Measurements from ENCODE around the gene SUN2. TPM values are rescaled to one million over a fixed set of nuclear protein-coding genes. Genes with fewer than 3 reads are reported as not detected.

The SUN2 gene
- total and polyA plus RNA-seq, 2 of the 13 experiments (the other 11 are each of a cell fraction or from before 2014, with no cell fraction given): 45.6 to 56.6 TPM

DNA sequence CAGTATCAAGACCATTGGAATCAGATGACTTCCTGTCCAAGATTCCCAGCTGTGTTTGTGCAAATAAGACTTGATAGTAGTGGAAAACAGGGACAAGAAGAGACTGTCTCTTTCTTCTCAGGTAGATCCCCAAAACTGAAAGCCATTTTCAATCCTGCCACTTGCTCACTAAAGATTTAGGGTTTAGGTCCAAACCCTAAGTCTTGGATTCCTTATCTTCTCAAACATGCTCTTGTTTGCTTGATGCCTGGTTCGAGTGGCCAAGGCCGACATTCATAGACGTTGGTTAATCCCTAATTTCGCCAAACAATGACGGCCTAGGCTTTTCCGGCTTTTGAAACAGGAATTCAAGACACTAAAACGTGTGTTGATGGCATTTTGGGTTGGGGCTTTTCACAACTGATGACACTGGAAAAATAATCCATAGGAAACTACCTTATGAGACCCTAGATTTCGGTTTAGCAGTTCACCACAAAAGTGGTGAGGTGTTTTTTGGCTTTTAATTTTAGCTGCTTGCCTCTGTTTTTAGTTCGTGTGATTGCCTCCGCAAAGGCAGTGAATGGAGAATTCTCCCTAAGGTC lies 51.1 kb downstream of the SUN2 start:
- ATAC-seq: no peak
- CTCF ChIA-PET (ENCODE audit: low intra/inter-chr PET ratio, low total read pairs): no interaction called here
- intact Hi-C loops (cut with micrococcal nuclease; ENCODE audit: unreplicated experiment): no loop called here
- Histone ChIP-seq H3K9ac (ENCODE audit: insufficient read depth, low read depth, low read length) (peak overlapping the region; percentile 76), H3K4me1 (ENCODE audit: insufficient read depth, low read length) (peaks cover 49% of the 10 kb centered on the region), H3K27ac (ENCODE audit: extremely low read length, insufficient read depth, low read length) (peak overlapping the region; percentile 81), H3K4me2 (ENCODE audit: low read depth, low read length) (peak overlapping the region; percentile 83), H3K79me2 (ENCODE audit: insufficient read depth, low read length) (peaks cover 45% of the 10 kb centered on the region), H3K36me3 (replicated peaks in 1 of 2; ENCODE audit: control insufficient read depth in 1 of 2, insufficient read depth in 2 of 2, low read length in 2 of 2) (peaks cover 2 to 6% of the 10 kb centered on the region in 2 experiments; a peak in 4 of 5 replicates), H4K20me1 (ENCODE audit: insufficient read depth, low read length) (peaks cover 28% of the 10 kb centered on the region), H3K27me3 (ENCODE audit: control insufficient read depth in 1 of 2, insufficient read depth in 2 of 2, low read length in 2 of 2) (no peaks in the 10 kb centered on the region; a peak in 1 of 5 replicates), H2AFZ (ENCODE audit: low read length) (no peak overlapping the region), H3K4me3 (replicated peaks in 1 of 3; ENCODE audit: insufficient read depth in 1 of 3, low read depth in 2 of 3, low read length in 3 of 3) (peak overlapping the region; percentile 59 to 64 (median 62)), H3K9me3 (ENCODE audit: low read length) (no peaks in the 10 kb centered on the region)
- FAIRE-seq: peak; percentile 34
- DNase-seq (ENCODE audit: low spot score): peak; percentile 44
- WGBS (ENCODE audit: low lambda C conversion rate): 1% methylated on average over 10 of the region's 10 CpGs
- no TSS peak for BruUV-seq (replicated peaks)
- in situ Hi-C loops (cut with HindIII; ENCODE audit: extremely low pct_ligation_motif_present, low pct_unique_long_range_greater_than_20kb): no loop called here
- POLR2A ChIA-PET: interaction anchor here (0.6 to 5.8 kb wide), 6 partner anchors 8 to 62 kb away, joined by 3 to 51 read pairs (median 4); partner anchors contain the start of gene TOMM22
- TF ChIP-seq JUNB (CRISPR knock-in tag; IDR thresholded peaks at IDR 0.05; ENCODE audit: borderline replicate concordance) (no peak), MAFK (conservative IDR thresholded peaks at IDR 0.05 in 1 of 2, IDR thresholded peaks at IDR 0.05 in 1 of 2; ENCODE audit: low read length in 2 of 2) (peak in 1 of 2 experiments; percentile 86; a peak in 2 of 4 replicates), CBX1 (IDR thresholded peaks at IDR 0.05; ENCODE audit: low read depth) (no peak), ZNF644 (CRISPR knock-in tag; IDR thresholded peaks at IDR 0.05; ENCODE audit: low read depth) (peak; percentile 6; the same call in 1 of the 2 replicates), FOXA3 (CRISPR knock-in tag; IDR thresholded peaks at IDR 0.05) (0 out of 2 replicates have a peak, but pooled peaks have one; percentile 4), ZNF589 (CRISPR knock-in tag; conservative IDR thresholded peaks at IDR 0.05) (0 out of 2 replicates have a peak, but pooled peaks have one; percentile 43), ZNF614 (CRISPR knock-in tag; IDR thresholded peaks at IDR 0.05; ENCODE audit: borderline replicate concordance) (0 out of 2 replicates have a peak, but pooled peaks have one; percentile 0), ZFY (CRISPR knock-in tag; IDR thresholded peaks at IDR 0.05) (peak; percentile 36), KAT8 (CRISPR knock-in tag; IDR thresholded peaks at IDR 0.05) (0 out of 2 replicates have a peak, but pooled peaks have one; percentile 15), LCORL (IDR thresholded peaks at IDR 0.05) (no peak), LCORL (CRISPR knock-in tag; IDR thresholded peaks at IDR 0.05) (0 out of 2 replicates have a peak, but pooled peaks have one; percentile 1), KLF15 (CRISPR knock-in tag; IDR thresholded peaks at IDR 0.05; ENCODE audit: borderline replicate concordance) (no peak), ZNF841 (CRISPR knock-in tag; IDR thresholded peaks at IDR 0.05; ENCODE audit: borderline replicate concordance) (no peak), ZMYM3 (CRISPR knock-in tag; IDR thresholded peaks at IDR 0.05) (peak; percentile 11; the same call in 1 of the 2 replicates), ELF4 (CRISPR knock-in tag; IDR thresholded peaks at IDR 0.05; ENCODE audit: borderline replicate concordance) (peak; percentile 66; the same call in 1 of the 2 replicates), MEF2D (CRISPR knock-in tag; IDR thresholded peaks at IDR 0.05) (peak; percentile 68; the same call in 1 of the 2 replicates), ZNF251 (CRISPR knock-in tag; IDR thresholded peaks at IDR 0.05) (no peak), ZNF615 (CRISPR knock-in tag; IDR thresholded peaks at IDR 0.05; ENCODE audit: borderline replicate concordance) (no peak), CBX5 (CRISPR knock-in tag; IDR thresholded peaks at IDR 0.05; ENCODE audit: borderline replicate concordance) (0 out of 2 replicates have a peak, but pooled peaks have one; percentile 10)
- TF ChIP-seq, protein P1, sequence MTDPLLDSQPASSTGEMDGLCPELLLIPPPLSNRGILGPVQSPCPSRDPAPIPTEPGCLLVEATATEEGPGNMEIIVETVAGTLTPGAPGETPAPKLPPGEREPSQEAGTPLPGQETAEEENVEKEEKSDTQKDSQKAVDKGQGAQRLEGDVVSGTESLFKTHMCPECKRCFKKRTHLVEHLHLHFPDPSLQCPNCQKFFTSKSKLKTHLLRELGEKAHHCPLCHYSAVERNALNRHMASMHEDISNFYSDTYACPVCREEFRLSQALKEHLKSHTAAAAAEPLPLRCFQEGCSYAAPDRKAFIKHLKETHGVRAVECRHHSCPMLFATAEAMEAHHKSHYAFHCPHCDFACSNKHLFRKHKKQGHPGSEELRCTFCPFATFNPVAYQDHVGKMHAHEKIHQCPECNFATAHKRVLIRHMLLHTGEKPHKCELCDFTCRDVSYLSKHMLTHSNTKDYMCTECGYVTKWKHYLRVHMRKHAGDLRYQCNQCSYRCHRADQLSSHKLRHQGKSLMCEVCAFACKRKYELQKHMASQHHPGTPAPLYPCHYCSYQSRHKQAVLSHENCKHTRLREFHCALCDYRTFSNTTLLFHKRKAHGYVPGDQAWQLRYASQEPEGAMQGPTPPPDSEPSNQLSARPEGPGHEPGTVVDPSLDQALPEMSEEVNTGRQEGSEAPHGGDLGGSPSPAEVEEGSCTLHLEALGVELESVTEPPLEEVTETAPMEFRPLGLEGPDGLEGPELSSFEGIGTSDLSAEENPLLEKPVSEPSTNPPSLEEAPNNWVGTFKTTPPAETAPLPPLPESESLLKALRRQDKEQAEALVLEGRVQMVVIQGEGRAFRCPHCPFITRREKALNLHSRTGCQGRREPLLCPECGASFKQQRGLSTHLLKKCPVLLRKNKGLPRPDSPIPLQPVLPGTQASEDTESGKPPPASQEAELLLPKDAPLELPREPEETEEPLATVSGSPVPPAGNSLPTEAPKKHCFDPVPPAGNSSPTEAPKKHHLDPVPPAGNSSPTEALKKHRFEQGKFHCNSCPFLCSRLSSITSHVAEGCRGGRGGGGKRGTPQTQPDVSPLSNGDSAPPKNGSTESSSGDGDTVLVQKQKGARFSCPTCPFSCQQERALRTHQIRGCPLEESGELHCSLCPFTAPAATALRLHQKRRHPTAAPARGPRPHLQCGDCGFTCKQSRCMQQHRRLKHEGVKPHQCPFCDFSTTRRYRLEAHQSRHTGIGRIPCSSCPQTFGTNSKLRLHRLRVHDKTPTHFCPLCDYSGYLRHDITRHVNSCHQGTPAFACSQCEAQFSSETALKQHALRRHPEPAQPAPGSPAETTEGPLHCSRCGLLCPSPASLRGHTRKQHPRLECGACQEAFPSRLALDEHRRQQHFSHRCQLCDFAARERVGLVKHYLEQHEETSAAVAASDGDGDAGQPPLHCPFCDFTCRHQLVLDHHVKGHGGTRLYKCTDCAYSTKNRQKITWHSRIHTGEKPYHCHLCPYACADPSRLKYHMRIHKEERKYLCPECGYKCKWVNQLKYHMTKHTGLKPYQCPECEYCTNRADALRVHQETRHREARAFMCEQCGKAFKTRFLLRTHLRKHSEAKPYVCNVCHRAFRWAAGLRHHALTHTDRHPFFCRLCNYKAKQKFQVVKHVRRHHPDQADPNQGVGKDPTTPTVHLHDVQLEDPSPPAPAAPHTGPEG (CRISPR knock-in tag; IDR thresholded peaks at IDR 0.05): peak; percentile 67

Measured in HepG2 (cell line).